Activated CD4-positive, alpha-beta T cell treated with anti-CD3 and anti-CD28 coated beads, Interleukin-2, amount 10 ng/mL, durations not matched to agents 7 days and 5 days (primary cell): ENCODE measurements around the gene CYP4F12. TPM values are rescaled to one million over a fixed set of nuclear protein-coding genes. Genes with fewer than 3 reads are reported as not detected.

Experiments
- CTCF ChIA-PET: fragments of 350-600 bp; sonication (Branson Sonifier 250); formaldehyde crosslinking; loops from one replicate; lab custom pipeline; 2021; ENCODE audit warnings: antibody characterized with exemption; lab: Charles Lee
- POLR2A ChIA-PET: fragments of 350-600 bp; sonication (Branson Sonifier 250); formaldehyde crosslinking; loops from one replicate; lab custom pipeline; 2021; ENCODE audit warnings: antibody characterized with exemption; lab: Charles Lee
- DNase-seq: peaks from one replicate; pipeline ENCODE4 v3.0.0-alpha.2; 2020
- H3K27ac Mint-ChIP-seq: one replicate; pipeline ENCODE4 v1.8.0; 2021; ENCODE audit warnings: mild to moderate bottlenecking, moderate library complexity, mixed read lengths
- H3K27me3 Mint-ChIP-seq: one replicate; pipeline ENCODE4 v1.8.0; 2021; ENCODE audit warnings: mixed read lengths
- H3K36me3 Mint-ChIP-seq: one replicate; pipeline ENCODE4 v1.8.0; 2021; ENCODE audit warnings: low read depth, mixed read lengths
- H3K4me1 Mint-ChIP-seq: one replicate; pipeline ENCODE4 v1.8.0; 2021; ENCODE audit warnings: mixed read lengths
- H3K4me3 Mint-ChIP-seq: one replicate; pipeline ENCODE4 v1.8.0; 2021; ENCODE audit warnings: mild to moderate bottlenecking, moderate library complexity, mixed read lengths
- H3K9me3 Mint-ChIP-seq: one replicate; pipeline ENCODE4 v1.8.0; 2021; ENCODE audit warnings: mixed read lengths
- total RNA-seq, 2 experiments: library from RNA; stranded (reverse); gene quantifications; one replicate each; pipeline ENCODE4 v1.2.3, GENCODE V29; 2021

Gene CYP4F12
- total RNA-seq, 2 experiments from 2014 or later = 0.10 TPM; not detected in 1

GRCh38 chr19:15696654-15697194 lies 23.8 kb downstream of the CYP4F12 start:
- no peaks in the 10 kb centered on the region for H3K9me3 Mint-ChIP-seq
- ChIA-PET POLR2A (no interaction called here), CTCF (no interaction called here)
- no peaks in the 10 kb centered on the region for H3K4me1 Mint-ChIP-seq
- no peak for DNase-seq
- H3K27me3 Mint-ChIP-seq = peaks cover 12% of the 10 kb centered on the region
- H3K4me3 Mint-ChIP-seq = no peak overlapping the region
- no peak overlapping the region for H3K27ac Mint-ChIP-seq
- no peaks in the 10 kb centered on the region for H3K36me3 Mint-ChIP-seq

DNA sequence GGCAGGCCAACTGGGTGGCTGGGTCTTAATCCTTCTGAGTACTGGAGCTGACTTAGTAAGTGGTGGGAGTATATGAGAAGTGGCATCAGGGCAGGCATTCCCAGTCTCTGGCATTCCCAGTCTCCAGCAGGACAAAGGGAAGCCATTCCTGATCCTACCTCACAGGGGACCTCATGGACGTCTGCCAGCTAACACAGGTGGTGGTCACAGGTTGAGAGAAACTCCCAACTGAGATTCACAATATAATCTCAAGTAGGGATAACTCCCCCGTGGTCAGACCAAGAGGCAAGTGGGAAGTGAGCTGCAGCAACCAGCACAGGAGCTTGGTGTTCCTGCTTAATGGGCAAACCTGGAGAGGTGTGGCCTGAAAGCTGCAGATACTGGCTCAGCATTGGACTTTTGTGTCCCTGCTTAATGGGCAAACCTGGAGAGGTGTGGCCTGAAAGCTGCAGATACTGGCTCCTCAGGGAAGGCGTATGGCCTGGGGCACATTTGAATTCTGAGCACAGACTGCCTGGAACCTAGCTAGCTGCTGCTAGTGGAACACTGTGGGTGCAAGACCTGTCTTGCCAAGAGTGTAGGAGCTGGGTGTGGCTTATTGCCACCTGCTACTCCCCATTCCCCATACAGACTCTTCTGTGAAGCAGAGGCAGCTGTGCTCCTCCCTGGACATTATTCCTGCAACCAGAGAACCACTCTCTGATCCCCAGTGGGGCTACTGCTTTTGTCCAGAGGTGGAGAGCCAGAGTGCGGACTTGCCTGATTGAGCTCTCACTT lies 29.1 kb downstream of the CYP4F12 start:
- H3K27me3 Mint-ChIP-seq = peaks cover 16% of the 10 kb centered on the region
- H3K36me3 Mint-ChIP-seq = no peaks in the 10 kb centered on the region
- no peak for DNase-seq
- no peak overlapping the region for H3K4me3 Mint-ChIP-seq
- no peaks in the 10 kb centered on the region for H3K9me3 Mint-ChIP-seq
- ChIA-PET POLR2A (no interaction called here), CTCF (interaction anchor here (0.5 to 0.7 kb wide), 2 partner anchors 18 to 753 kb away, joined by 3 to 4 read pairs; no protein-coding TSS in a partner anchor)
- no peaks in the 10 kb centered on the region for H3K4me1 Mint-ChIP-seq
- H3K27ac Mint-ChIP-seq = no peak overlapping the region

DNA sequence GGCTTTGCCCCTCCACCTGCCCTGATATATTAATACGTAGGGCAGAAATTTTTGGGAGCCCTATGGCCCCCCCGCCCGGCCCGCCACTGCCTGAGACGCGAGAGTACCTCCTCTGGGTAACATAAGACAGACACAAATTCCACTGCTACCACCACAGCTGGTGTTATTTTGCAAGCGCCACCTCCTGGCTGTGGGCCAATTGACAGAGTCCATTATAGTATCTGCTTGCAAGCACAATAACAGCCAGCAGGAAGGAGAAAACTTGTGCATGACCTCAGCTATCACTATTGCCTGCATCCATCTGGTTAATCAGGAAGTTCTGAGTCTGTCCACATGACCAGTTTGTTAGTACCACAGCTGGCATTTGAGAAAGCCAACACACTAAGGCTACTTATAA lies 29.6 kb downstream of the CYP4F12 start:
- no peak overlapping the region for H3K4me3 Mint-ChIP-seq
- peaks cover 16% of the 10 kb centered on the region for H3K27me3 Mint-ChIP-seq
- no peaks in the 10 kb centered on the region for H3K4me1 Mint-ChIP-seq
- peak; percentile 29 for DNase-seq
- H3K27ac Mint-ChIP-seq = no peak overlapping the region
- ChIA-PET CTCF (interaction anchor here (0.5 to 0.7 kb wide), 2 partner anchors 17 to 753 kb away, joined by 3 to 4 read pairs; no protein-coding TSS in a partner anchor), POLR2A (no interaction called here)
- H3K9me3 Mint-ChIP-seq = no peaks in the 10 kb centered on the region
- no peaks in the 10 kb centered on the region for H3K36me3 Mint-ChIP-seq

DNA sequence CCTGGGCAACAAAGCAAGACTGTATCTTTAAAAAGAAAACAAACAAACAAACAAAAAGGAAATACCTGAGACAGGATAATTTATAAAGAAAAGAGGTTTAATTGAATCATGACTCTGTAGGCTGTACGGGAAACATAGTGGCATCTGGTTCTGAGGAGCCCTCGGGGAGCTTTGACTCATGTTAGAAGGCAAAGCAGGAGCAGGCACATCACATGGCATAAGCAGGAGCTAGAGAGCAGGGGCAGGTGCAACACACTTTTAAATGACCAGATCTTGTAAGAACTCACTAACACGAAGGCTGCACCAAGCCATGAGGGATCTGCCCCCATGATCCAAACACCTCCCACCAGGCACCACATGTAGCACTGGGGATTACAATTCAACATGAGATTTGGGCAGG lies 41.8 kb downstream of the CYP4F12 start:
- DNase-seq = no peak
- CTCF ChIA-PET = no interaction called here
- Mint-ChIP-seq H3K27ac (no peak overlapping the region), H3K36me3 (no peaks in the 10 kb centered on the region), H3K9me3 (no peaks in the 10 kb centered on the region), H3K4me3 (no peak overlapping the region), H3K27me3 (peaks cover 17% of the 10 kb centered on the region), H3K4me1 (no peaks in the 10 kb centered on the region)
- POLR2A ChIA-PET = no interaction called here

- no peak overlapping the region for H3K27ac Mint-ChIP-seq
- no peak for DNase-seq
- H3K4me3 Mint-ChIP-seq = no peak overlapping the region
Observed at GRCh38 chr19:15715642-15716041, 42.8 kb downstream of the CYP4F12 start.

DNA sequence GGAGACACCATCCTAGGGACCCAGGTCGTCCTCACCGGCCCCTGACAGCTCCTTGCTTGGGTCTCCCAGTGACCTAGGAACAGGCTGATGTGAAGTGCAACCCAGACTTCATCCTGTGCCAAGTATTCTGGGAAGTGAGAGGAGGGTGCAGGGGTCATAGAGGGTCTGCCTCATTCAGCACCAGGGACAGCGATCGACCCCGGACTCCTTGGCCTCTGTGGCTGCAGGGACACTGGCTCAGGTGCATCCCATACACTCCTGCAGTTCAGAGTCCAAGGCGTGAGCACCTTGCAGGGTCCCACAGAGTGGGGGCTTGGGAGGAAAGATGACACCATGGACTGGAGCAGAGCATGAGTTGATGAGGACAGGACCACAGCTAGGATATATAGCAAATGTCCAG lies 44.9 kb downstream of the CYP4F12 start:
- ChIA-PET CTCF (no interaction called here), POLR2A (no interaction called here)
- H3K27ac Mint-ChIP-seq = no peak overlapping the region
- no peaks in the 10 kb centered on the region for H3K4me1 Mint-ChIP-seq
- peaks cover 21% of the 10 kb centered on the region for H3K27me3 Mint-ChIP-seq
- no peak overlapping the region for H3K4me3 Mint-ChIP-seq
- DNase-seq = no peak
- H3K9me3 Mint-ChIP-seq = peaks cover 2% of the 10 kb centered on the region
- no peaks in the 10 kb centered on the region for H3K36me3 Mint-ChIP-seq

More at GRCh38 chr19:15715642-15716041, 42.8 kb downstream of the CYP4F12 start:
- ChIA-PET CTCF (no interaction called here), POLR2A (no interaction called here)
- Mint-ChIP-seq H3K4me1 (no peaks in the 10 kb centered on the region), H3K9me3 (no peaks in the 10 kb centered on the region), H3K27me3 (peaks cover 8% of the 10 kb centered on the region), H3K36me3 (no peaks in the 10 kb centered on the region)

GRCh38 chr19:15721268-15721667 lies 48.4 kb downstream of the CYP4F12 start:
- ChIA-PET CTCF (no interaction called here), POLR2A (no interaction called here)
- Mint-ChIP-seq H3K27me3 (peaks cover 37% of the 10 kb centered on the region), H3K9me3 (peaks cover 2% of the 10 kb centered on the region), H3K36me3 (no peaks in the 10 kb centered on the region), H3K27ac (no peak overlapping the region), H3K4me1 (no peaks in the 10 kb centered on the region), H3K4me3 (no peak overlapping the region)
- DNase-seq = no peak

DNA sequence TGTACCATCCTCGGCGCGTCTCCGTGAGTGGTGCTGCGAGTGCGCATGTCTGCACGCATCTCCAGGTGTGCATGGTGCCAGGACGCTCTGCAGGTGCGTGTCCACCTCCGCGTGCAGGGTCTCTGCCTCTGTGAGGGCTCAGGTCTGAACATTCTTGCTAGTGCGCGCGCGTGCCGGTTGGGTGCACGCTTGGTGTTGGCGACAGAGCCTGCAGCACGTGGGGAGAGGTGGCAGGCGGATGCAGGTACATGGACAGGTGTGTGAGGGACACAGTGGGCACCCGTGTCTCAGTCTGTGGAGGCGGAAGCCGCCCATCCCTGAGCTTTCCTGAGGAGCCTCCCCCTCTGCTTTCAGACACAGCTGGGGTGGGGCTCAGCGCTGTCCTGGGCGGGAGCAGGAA lies 50.1 kb downstream of the CYP4F12 start:
- H3K36me3 Mint-ChIP-seq = no peaks in the 10 kb centered on the region
- no peak for DNase-seq
- H3K4me3 Mint-ChIP-seq = no peak overlapping the region
- H3K27me3 Mint-ChIP-seq = peaks cover 35% of the 10 kb centered on the region
- ChIA-PET CTCF (no interaction called here), POLR2A (no interaction called here)
- H3K27ac Mint-ChIP-seq = no peak overlapping the region
- H3K9me3 Mint-ChIP-seq = peaks cover 2% of the 10 kb centered on the region
- H3K4me1 Mint-ChIP-seq = peaks cover 2% of the 10 kb centered on the region

GRCh38 chr19:15727724-15728123 lies 54.8 kb downstream of the CYP4F12 start, which contains the start of gene OR10H2:
Gene OR10H2, plus strand, starts transcription at chr19:15728024. Its CDS starts 20 bp downstream, at chr19:15728044.
- Mint-ChIP-seq H3K27ac (no peak within 1 kb of the TSS), H3K4me3 (no peak within 1 kb of the TSS), H3K36me3 (no peaks in the 10 kb centered on the region), H3K27me3 (peaks cover 17% of the 10 kb centered on the region), H3K4me1 (peaks cover 2% of the 10 kb centered on the region), H3K9me3 (no peaks in the 10 kb centered on the region)
- POLR2A ChIA-PET = no interaction called here
- DNase-seq = no peak
- CTCF ChIA-PET = no interaction called here

- Mint-ChIP-seq H3K4me1 (peaks cover 2% of the 10 kb centered on the region), H3K9me3 (no peaks in the 10 kb centered on the region), H3K27ac (no peak overlapping the region), H3K36me3 (no peaks in the 10 kb centered on the region), H3K27me3 (peaks cover 9% of the 10 kb centered on the region), H3K4me3 (no peak overlapping the region)
- ChIA-PET CTCF (no interaction called here), POLR2A (no interaction called here)
- no peak for DNase-seq
Observed at GRCh38 chr19:15730538-15730937, 57.7 kb downstream of the CYP4F12 start.

GRCh38 chr19:15732388-15732787 lies 59.5 kb downstream of the CYP4F12 start:
- H3K9me3 Mint-ChIP-seq = no peaks in the 10 kb centered on the region
- H3K27me3 Mint-ChIP-seq = peaks cover 5% of the 10 kb centered on the region
- POLR2A ChIA-PET = no interaction called here
- H3K4me3 Mint-ChIP-seq = no peak overlapping the region
- H3K27ac Mint-ChIP-seq = no peak overlapping the region
- CTCF ChIA-PET = no interaction called here
- no peaks in the 10 kb centered on the region for H3K36me3 Mint-ChIP-seq
- no peak for DNase-seq
- no peaks in the 10 kb centered on the region for H3K4me1 Mint-ChIP-seq

DNA sequence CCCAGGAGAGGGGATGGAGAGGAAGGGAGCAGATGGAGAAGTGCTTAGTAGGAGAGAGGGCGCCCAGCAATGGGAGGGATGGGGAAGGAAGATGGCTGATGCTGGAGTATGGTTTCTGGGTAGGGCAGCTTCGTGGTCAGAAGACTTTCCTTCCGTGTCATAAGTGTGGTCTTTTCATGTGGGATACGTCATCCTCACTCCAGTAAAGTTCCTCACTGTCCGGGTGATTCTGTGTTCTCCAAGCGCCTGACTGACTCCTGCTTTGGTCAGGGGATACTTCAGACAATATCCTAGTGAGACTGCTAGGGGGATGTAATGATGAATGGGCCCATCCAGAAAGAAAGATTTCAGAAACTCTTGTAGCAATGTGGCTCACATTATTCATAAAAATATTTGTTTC lies 61.0 kb downstream of the CYP4F12 start:
- Mint-ChIP-seq H3K4me3 (no peak overlapping the region), H3K9me3 (no peaks in the 10 kb centered on the region), H3K36me3 (no peaks in the 10 kb centered on the region), H3K27me3 (peaks cover 8% of the 10 kb centered on the region), H3K4me1 (no peaks in the 10 kb centered on the region), H3K27ac (no peak overlapping the region)
- POLR2A ChIA-PET = no interaction called here
- CTCF ChIA-PET = no interaction called here
- no peak for DNase-seq

- no peak within 1 kb of the TSS for H3K4me3 Mint-ChIP-seq
- H3K4me1 Mint-ChIP-seq = no peaks in the 10 kb centered on the region
- no peaks in the 10 kb centered on the region for H3K36me3 Mint-ChIP-seq
- ChIA-PET CTCF (no interaction called here), POLR2A (no interaction called here)
- peaks cover 13% of the 10 kb centered on the region for H3K9me3 Mint-ChIP-seq
- no peak within 1 kb of the TSS for H3K27ac Mint-ChIP-seq
- H3K27me3 Mint-ChIP-seq = peaks cover 12% of the 10 kb centered on the region
- no peak for DNase-seq
Observed at GRCh38 chr19:15737722-15738121, 64.8 kb downstream of the CYP4F12 start, which contains the start of gene OR10H3. Gene OR10H3, plus strand, starts transcription at chr19:15737985. Its CDS starts 3,408 bp downstream, at chr19:15741393.
